Endothelial cell of umbilical vein (primary cell): ENCODE data around the gene ASS1. TPM values are rescaled to one million over a fixed set of nuclear protein-coding genes. Genes with fewer than 3 reads are reported as not detected.

ENCODE experiments used
- BruUV-seq: library from RNA; stranded (reverse); fragments of 400-500 nt; replicated peaks from 2 replicates; lab custom pipeline; 2021; lab: Mats Ljungman, UMichigan
- CTCF ChIA-PET: fragments of 300-600, 350-600 bp; sonication (Branson Sonifier 250); formaldehyde crosslinking; loops from one replicate; lab custom pipeline; 2021; ENCODE audit warnings: antibody characterized with exemption, inconsistent platforms; lab: Charles Lee
- POLR2A ChIA-PET: fragments of 300-600, 350-600 bp; sonication (Branson Sonifier 250); formaldehyde crosslinking; loops from one replicate; lab custom pipeline; 2021; ENCODE audit warnings: antibody characterized with exemption, inconsistent platforms; lab: Charles Lee
- DNase-seq: peaks from one replicate; pipeline ENCODE4 v3.0.0-alpha.2; 2011; ENCODE audit warnings: low read depth, low spot score
- FAIRE-seq: peaks from 2 replicates; lab custom pipeline; 2011; peaks lifted over from hg19 to GRCh38; lab: Jason Lieb, UNC
- H2AFZ ChIP-seq: 2 replicates; pipeline ENCODE4 v1.6.0; 2012; ENCODE audit warnings: low read depth, low read length, control low read depth, inconsistent platforms
- H3K27ac ChIP-seq: 2 replicates; pipeline ENCODE4 v1.5.1; 2011; ENCODE audit warnings: low read depth, mild to moderate bottlenecking, control low read depth, low read length, moderate library complexity; ENCODE audit not compliant: insufficient read depth
- H3K27me3 ChIP-seq, 2 experiments: 2 replicates each; pipeline versions ENCODE4 v1.6.0 to v1.6.1; 2011; ENCODE audit warnings: low read length in 2 of 2, mixed read lengths in 1 of 2; ENCODE audit not compliant: control insufficient read depth in 2 of 2, insufficient read depth in 2 of 2
- H3K36me3 ChIP-seq, 2 experiments: 2 replicates in 1 of 2; 3 replicates in 1 of 2; pipeline ENCODE4 v1.5.1; 2011; ENCODE audit warnings: low read length in 2 of 2, mild to moderate bottlenecking in 1 of 2, moderate library complexity in 1 of 2; ENCODE audit not compliant: control insufficient read depth in 2 of 2, insufficient read depth in 2 of 2; ENCODE audit errors: extremely low read depth in 1 of 2
- H3K4me1 ChIP-seq: 3 replicates; pipeline ENCODE4 v1.5.1; 2011; ENCODE audit warnings: mild to moderate bottlenecking, low read length; ENCODE audit not compliant: control insufficient read depth, insufficient read depth; ENCODE audit errors: extremely low read depth
- H3K4me2 ChIP-seq: 2 replicates; pipeline ENCODE4 v1.6.1; 2011; ENCODE audit warnings: low read length, control low read depth, mixed read lengths; ENCODE audit not compliant: insufficient read depth
- H3K4me3 ChIP-seq, 3 experiments: fragments of 200-600 bp in 1 of 3; sonication (generic), shearing (Covaris generic) in 1 of 3; replicated peaks in 1 of 3; 2 replicates each; pipeline ENCODE4 v1.5.1; 2011 to 2016; ENCODE audit warnings: control low read depth in 3 of 3, low read length in 3 of 3, mild to moderate bottlenecking in 2 of 3, inconsistent platforms in 1 of 3, low read depth in 1 of 3, moderate library complexity in 1 of 3; ENCODE audit not compliant: insufficient read depth in 1 of 3
- H3K79me2 ChIP-seq: 2 replicates; pipeline ENCODE4 v1.6.0; 2012; ENCODE audit warnings: low read length, inconsistent platforms; ENCODE audit not compliant: control insufficient read depth, insufficient read depth
- H3K9ac ChIP-seq: replicated peaks from 2 replicates; pipeline ENCODE3; 2011; ENCODE audit warnings: low read length, control low read depth; ENCODE audit not compliant: insufficient read depth; ENCODE audit errors: extremely low read depth
- H3K9me1 ChIP-seq: replicated peaks from 3 replicates; pipeline ENCODE4 v1.6.0; 2011; ENCODE audit warnings: mild to moderate bottlenecking, low read length; ENCODE audit not compliant: control insufficient read depth, insufficient read depth; ENCODE audit errors: extremely low read depth
- H3K9me3 ChIP-seq: replicated peaks from 2 replicates; pipeline ENCODE4 v1.5.1; 2012; ENCODE audit warnings: low read length, inconsistent platforms; ENCODE audit not compliant: control insufficient read depth, insufficient read depth
- H4K20me1 ChIP-seq: replicated peaks from 2 replicates; pipeline ENCODE3; 2011; ENCODE audit warnings: mild to moderate bottlenecking, low read length; ENCODE audit not compliant: control insufficient read depth, insufficient read depth; ENCODE audit errors: extremely low read depth
- EZH2 ChIP-seq: IDR thresholded peaks from 2 replicates; pipeline ENCODE4 v1.6.1; 2012; ENCODE audit warnings: borderline replicate concordance, low read depth, mild to moderate bottlenecking, moderate library complexity, low read length, inconsistent platforms; ENCODE audit not compliant: severe bottlenecking
- FOS ChIP-seq: IDR thresholded peaks from 2 replicates; pipeline ENCODE4 v1.6.1; 2011; ENCODE audit warnings: mild to moderate bottlenecking, low read length, moderate library complexity, borderline replicate concordance; ENCODE audit not compliant: insufficient read depth
- GATA2 ChIP-seq: IDR thresholded peaks from 2 replicates; pipeline ENCODE4 v1.7.0; 2011; ENCODE audit warnings: low read depth, mild to moderate bottlenecking, moderate library complexity, mixed read lengths, low read length; ENCODE audit not compliant: insufficient read length, insufficient read depth
- JUN ChIP-seq: IDR thresholded peaks from 2 replicates; pipeline ENCODE4 v1.6.1; 2011; ENCODE audit warnings: borderline replicate concordance, low read depth; ENCODE audit not compliant: insufficient read length, insufficient read depth
- MYC ChIP-seq: IDR thresholded peaks from one replicate; pipeline ENCODE4 v1.6.1; 2011; ENCODE audit warnings: mild to moderate bottlenecking, low read depth, low read length
- POLR2A ChIP-seq: IDR thresholded peaks from 2 replicates; pipeline ENCODE4 v1.6.1; 2012; ENCODE audit warnings: low read depth, mild to moderate bottlenecking, control low read depth, low read length
- POLR2AphosphoS5 ChIP-seq: IDR thresholded peaks from 2 replicates; pipeline ENCODE4 v1.6.1; 2012; ENCODE audit warnings: low read depth, mild to moderate bottlenecking, control low read depth, low read length, moderate library complexity; ENCODE audit not compliant: insufficient read depth
- dilution Hi-C: fragments of 300-500 bp; cut with MboI; formaldehyde crosslinking; loops from one replicate; pipeline ENCODE4 v1.15.0; 2019; ENCODE audit warnings: low sequenced_read_pairs; ENCODE audit not compliant: extremely low pct_ligation_motif_present
- intact Hi-C: fragments of 100-400 bp; cut with micrococcal nuclease; formaldehyde crosslinking; loops from one replicate; pipeline ENCODE4 v1.10.0; 2022
- polyA plus RNA-seq, 4 experiments: library from polyadenylated mRNA; depleted of rRNA in 3 of 4; stranded (reverse) in 3 of 4; unstranded in 1 of 4; fragments of >200 nt; gene quantifications; 2 replicates each; pipeline versions ENCODE4 v1.2.1 to v1.2.3, GENCODE V29; 2011 to 2012; ENCODE audit warnings: missing spikeins in 1 of 4
- total RNA-seq: library from RNA; stranded (reverse); gene quantifications from 2 replicates; pipeline ENCODE4 v1.2.3, GENCODE V29; 2021
- TF ChIP-seq, protein P1 (sequence below): IDR thresholded peaks from 2 replicates; pipeline ENCODE4 v1.6.1; 2011; ENCODE audit not compliant: insufficient read depth, insufficient read length
- TF ChIP-seq, protein P2 (sequence below), 2 donors: IDR thresholded peaks; 1 replicate in 1 of 2; 2 replicates in 1 of 2; pipeline ENCODE4 v1.5.1; 2011; ENCODE audit warnings: low read length in 2 of 2, mild to moderate bottlenecking in 2 of 2, moderate library complexity in 2 of 2, control low read depth in 1 of 2, inconsistent platforms in 1 of 2, low read depth in 1 of 2; ENCODE audit not compliant: insufficient read depth in 1 of 2; ENCODE audit errors: extremely low read depth in 1 of 2

ASS1 gene
- total and polyA plus RNA-seq, 2 donors (not counting 3 experiments of a cell fraction or from before 2014, with no cell fraction given), result 3.6 to 12.4 TPM

DNA sequence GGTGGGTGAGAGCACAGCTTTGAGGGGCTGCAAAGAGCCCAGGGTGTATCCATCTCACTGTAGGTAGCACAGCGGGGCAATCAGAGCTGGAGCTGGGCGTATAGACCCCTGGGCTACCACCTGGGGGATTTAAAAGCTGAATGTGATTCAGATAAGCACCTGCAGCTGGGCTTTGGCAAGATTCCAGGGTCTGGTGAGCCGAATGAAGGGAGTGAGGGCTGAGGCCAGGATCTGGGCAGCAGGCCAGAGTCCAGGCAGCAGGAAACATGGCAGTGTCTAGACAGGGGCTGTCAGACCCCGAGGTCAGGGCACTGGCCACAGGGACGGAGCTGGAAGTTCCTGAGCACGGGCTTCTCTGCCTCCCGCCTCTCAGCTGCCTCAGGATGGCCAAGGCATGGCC, 8.7 kb downstream of the ASS1 start:
- Histone ChIP-seq H3K79me2 (no peaks in the 10 kb centered on the region), H3K4me3 (no peak overlapping the region), H2AFZ (no peak overlapping the region), H3K27me3 (peaks cover 0 to 2% of the 10 kb centered on the region in 2 experiments), H3K4me1 (peaks cover 30% of the 10 kb centered on the region), H4K20me1 (no peaks in the 10 kb centered on the region), H3K36me3 (no peaks in the 10 kb centered on the region), H3K9me3 (no peaks in the 10 kb centered on the region), H3K27ac (no peak overlapping the region), H3K9me1 (no peaks in the 10 kb centered on the region), H3K4me2 (no peak overlapping the region), H3K9ac (no peak overlapping the region)
- DNase-seq, result peak; percentile 93
- BruUV-seq, result no TSS peak
- peak; percentile 99 for FAIRE-seq
- TF ChIP-seq GATA2, result peak; percentile 51
- TF ChIP-seq, protein P1, sequence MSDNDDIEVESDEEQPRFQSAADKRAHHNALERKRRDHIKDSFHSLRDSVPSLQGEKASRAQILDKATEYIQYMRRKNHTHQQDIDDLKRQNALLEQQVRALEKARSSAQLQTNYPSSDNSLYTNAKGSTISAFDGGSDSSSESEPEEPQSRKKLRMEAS, result no peak
- TF ChIP-seq EZH2, result no peak
- TF ChIP-seq, protein P2, sequence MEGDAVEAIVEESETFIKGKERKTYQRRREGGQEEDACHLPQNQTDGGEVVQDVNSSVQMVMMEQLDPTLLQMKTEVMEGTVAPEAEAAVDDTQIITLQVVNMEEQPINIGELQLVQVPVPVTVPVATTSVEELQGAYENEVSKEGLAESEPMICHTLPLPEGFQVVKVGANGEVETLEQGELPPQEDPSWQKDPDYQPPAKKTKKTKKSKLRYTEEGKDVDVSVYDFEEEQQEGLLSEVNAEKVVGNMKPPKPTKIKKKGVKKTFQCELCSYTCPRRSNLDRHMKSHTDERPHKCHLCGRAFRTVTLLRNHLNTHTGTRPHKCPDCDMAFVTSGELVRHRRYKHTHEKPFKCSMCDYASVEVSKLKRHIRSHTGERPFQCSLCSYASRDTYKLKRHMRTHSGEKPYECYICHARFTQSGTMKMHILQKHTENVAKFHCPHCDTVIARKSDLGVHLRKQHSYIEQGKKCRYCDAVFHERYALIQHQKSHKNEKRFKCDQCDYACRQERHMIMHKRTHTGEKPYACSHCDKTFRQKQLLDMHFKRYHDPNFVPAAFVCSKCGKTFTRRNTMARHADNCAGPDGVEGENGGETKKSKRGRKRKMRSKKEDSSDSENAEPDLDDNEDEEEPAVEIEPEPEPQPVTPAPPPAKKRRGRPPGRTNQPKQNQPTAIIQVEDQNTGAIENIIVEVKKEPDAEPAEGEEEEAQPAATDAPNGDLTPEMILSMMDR (IDR thresholded peaks at IDR 0.05; ENCODE audit: extremely low read depth in 1 of 2, insufficient read depth in 1 of 2, low read depth in 1 of 2, low read length in 2 of 2), result no peak
- TF ChIP-seq POLR2A, result no peak
- peak; percentile 75 for TF ChIP-seq POLR2AphosphoS5
- peak; percentile 15 for TF ChIP-seq FOS
- TF ChIP-seq MYC, result no peak
- no peak for TF ChIP-seq JUN
- intact Hi-C loops, result loop anchor here (1.0 to 5.0 kb wide), 2 partner anchors 26 to 394 kb away; no protein-coding TSS in a partner anchor
- ChIA-PET POLR2A (interaction anchor here (0.6 to 1.0 kb wide), 2 partner anchors 10 to 421 kb away, joined by 3 read pairs; no protein-coding TSS in a partner anchor), CTCF (interaction anchor here (0.6 to 2.1 kb wide), 9 partner anchors 9 to 729 kb away, joined by 3 to 13 read pairs (median 4); no protein-coding TSS in a partner anchor)
- dilution Hi-C loops, result no loop called here
